Neural crest cell (in vitro differentiated cells): ENCODE measurements around the gene ATG7. TPM values are rescaled to one million over a fixed set of nuclear protein-coding genes. Genes with fewer than 3 reads are reported as not detected.
"Not testable (repeated sequence)": the region's sequence is repeated elsewhere in the genome, so short reads cannot be mapped to it uniquely, and the experiment has no call there.

Experiments
- DNase-seq: peaks from one replicate; pipeline ENCODE4 v3.0.0; 2021; ENCODE audit warnings: low read depth, mixed read lengths, low spot score
- H3K27ac Mint-ChIP-seq: one replicate; pipeline ENCODE4 v1.8.0; 2021; ENCODE audit warnings: mild to moderate bottlenecking, mixed read lengths; ENCODE audit not compliant: unreplicated experiment
- H3K27me3 Mint-ChIP-seq: 2 replicates; pipeline ENCODE4 v1.8.0; 2021; ENCODE audit warnings: low read depth, mild to moderate bottlenecking, mixed read lengths
- H3K36me3 Mint-ChIP-seq: 2 replicates; pipeline ENCODE4 v1.8.0; 2021; ENCODE audit warnings: low read depth, mild to moderate bottlenecking, mixed read lengths
- H3K4me1 Mint-ChIP-seq: 2 replicates; pipeline ENCODE4 v1.8.0; 2021; ENCODE audit warnings: mixed read lengths
- H3K4me3 Mint-ChIP-seq: one replicate; pipeline ENCODE4 v1.8.0; 2021; ENCODE audit warnings: mild to moderate bottlenecking, mixed read lengths
- H3K9me3 Mint-ChIP-seq: 2 replicates; pipeline ENCODE4 v1.8.0; 2021; ENCODE audit warnings: mixed read lengths
- total RNA-seq: library from RNA; stranded (reverse); gene quantifications from 2 replicates; pipeline ENCODE4 v1.2.1, GENCODE V29; 2021
- TF ChIP-seq, protein P1 (sequence below): fragments of 200-600 bp; sonication (generic); conservative IDR thresholded peaks from 2 replicates; pipeline ENCODE4 v1.5.0; 2021; ENCODE audit warnings: antibody characterized with exemption, mild to moderate bottlenecking

Gene ATG7
- total RNA-seq, 1 donor from 2014 or later: 29.6 TPM

DNA sequence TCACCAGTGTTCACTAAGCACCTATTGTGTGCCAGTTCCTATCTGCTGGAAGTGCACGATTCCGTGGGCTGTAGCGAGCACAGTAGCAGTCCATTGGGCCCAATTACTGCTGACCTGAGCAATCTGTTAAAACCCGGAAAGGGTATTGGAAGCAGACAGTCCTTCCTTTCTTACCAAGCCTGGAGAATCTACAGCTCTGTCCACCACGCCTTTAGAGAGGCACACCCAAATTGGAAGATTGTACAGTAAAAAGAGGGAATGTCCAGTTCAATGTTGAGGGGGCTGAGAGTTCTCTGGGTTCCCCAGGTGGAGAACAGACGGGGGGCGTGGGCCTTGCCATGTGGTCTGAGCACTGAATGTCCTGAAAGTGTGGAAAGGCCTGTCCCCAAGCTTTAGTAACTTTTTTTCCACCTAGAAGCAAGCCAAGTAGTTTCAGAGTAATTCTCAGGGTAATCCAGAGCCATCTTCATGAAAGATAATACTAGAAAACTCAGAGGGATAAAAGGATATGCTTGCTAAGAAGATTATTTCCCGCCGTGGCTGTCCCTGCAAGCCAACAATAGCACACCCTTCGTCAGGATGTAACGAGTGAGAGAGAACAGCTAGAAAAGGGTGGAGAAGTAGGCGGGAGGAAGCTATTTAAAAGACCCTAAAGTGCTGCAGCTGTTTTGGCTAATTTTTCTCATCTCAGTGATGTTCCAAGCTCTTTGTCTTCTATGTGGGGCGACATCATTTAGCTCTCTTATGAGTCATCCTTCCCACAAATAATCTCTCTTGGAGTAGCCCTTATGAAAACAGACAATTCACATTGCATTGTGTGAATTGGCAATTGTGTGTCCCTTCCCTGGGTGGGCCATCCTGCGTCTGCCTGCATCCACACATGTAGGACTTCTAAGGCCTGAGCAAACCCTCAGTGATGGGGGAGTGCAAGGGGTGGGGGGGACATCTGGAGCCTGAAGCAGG is 181.0 kb downstream of the ATG7 start:
- DNase-seq: no peak
- peaks cover 9% of the 10 kb centered on the region for H3K9me3 Mint-ChIP-seq
- H3K4me3 Mint-ChIP-seq: no peak overlapping the region
- TF ChIP-seq, protein P1, sequence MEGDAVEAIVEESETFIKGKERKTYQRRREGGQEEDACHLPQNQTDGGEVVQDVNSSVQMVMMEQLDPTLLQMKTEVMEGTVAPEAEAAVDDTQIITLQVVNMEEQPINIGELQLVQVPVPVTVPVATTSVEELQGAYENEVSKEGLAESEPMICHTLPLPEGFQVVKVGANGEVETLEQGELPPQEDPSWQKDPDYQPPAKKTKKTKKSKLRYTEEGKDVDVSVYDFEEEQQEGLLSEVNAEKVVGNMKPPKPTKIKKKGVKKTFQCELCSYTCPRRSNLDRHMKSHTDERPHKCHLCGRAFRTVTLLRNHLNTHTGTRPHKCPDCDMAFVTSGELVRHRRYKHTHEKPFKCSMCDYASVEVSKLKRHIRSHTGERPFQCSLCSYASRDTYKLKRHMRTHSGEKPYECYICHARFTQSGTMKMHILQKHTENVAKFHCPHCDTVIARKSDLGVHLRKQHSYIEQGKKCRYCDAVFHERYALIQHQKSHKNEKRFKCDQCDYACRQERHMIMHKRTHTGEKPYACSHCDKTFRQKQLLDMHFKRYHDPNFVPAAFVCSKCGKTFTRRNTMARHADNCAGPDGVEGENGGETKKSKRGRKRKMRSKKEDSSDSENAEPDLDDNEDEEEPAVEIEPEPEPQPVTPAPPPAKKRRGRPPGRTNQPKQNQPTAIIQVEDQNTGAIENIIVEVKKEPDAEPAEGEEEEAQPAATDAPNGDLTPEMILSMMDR: no peak
- no peaks in the 10 kb centered on the region for H3K27me3 Mint-ChIP-seq
- peaks cover 5% of the 10 kb centered on the region for H3K36me3 Mint-ChIP-seq
- peaks cover 29% of the 10 kb centered on the region for H3K4me1 Mint-ChIP-seq
- H3K27ac Mint-ChIP-seq: no peak overlapping the region

DNA sequence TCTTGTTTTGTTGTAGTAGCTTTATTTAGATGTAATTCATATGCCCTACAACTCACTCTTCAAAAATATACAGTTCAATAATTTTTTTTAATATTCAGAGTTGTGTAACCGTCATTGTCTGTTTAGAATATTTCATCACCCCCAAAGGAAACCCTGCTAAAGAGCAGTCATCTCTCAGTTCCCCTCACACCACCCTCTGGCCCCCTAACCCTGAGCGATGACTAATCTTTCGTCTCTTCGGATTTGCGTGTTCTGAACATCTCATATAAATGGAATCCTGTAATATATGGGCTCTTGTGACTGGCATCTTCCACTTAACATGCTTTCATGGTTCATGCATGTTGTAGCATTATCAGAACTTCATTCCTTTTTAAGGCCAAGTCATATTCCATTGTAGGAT is 183.8 kb downstream of the ATG7 start:
- TF ChIP-seq, protein P1: no peak
- H3K4me1 Mint-ChIP-seq: peaks cover 34% of the 10 kb centered on the region
- H3K27me3 Mint-ChIP-seq: no peaks in the 10 kb centered on the region
- H3K27ac Mint-ChIP-seq: no peak overlapping the region
- no peak overlapping the region for H3K4me3 Mint-ChIP-seq
- DNase-seq: no peak
- peaks cover 5% of the 10 kb centered on the region for H3K36me3 Mint-ChIP-seq
- peaks cover 6% of the 10 kb centered on the region for H3K9me3 Mint-ChIP-seq

DNA sequence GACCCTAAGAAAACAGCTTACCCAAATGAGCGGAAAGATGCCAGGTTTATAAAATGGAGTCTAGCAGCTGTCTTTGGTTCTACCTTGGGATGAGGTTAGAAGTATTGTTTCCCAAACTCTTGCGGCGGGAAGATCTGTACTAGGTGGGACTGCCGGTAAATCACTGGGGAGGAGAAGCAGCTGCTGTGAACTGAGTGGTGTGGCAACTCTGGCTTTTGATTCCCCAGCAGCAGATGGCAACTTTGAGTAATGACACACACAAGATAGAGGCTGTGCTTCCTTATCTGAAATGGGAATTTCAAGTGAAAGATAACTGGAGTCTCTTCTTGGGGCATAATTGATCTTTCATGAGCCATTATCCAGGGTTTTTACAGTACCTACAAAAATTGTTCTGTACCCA is 184.9 kb downstream of the ATG7 start:
- H3K36me3 Mint-ChIP-seq: peaks cover 5% of the 10 kb centered on the region
- no peak overlapping the region for H3K4me3 Mint-ChIP-seq
- H3K4me1 Mint-ChIP-seq: peaks cover 42% of the 10 kb centered on the region
- TF ChIP-seq, protein P1: no peak
- H3K9me3 Mint-ChIP-seq: peaks cover 6% of the 10 kb centered on the region
- H3K27ac Mint-ChIP-seq: no peak overlapping the region
- no peak for DNase-seq
- no peaks in the 10 kb centered on the region for H3K27me3 Mint-ChIP-seq

DNA sequence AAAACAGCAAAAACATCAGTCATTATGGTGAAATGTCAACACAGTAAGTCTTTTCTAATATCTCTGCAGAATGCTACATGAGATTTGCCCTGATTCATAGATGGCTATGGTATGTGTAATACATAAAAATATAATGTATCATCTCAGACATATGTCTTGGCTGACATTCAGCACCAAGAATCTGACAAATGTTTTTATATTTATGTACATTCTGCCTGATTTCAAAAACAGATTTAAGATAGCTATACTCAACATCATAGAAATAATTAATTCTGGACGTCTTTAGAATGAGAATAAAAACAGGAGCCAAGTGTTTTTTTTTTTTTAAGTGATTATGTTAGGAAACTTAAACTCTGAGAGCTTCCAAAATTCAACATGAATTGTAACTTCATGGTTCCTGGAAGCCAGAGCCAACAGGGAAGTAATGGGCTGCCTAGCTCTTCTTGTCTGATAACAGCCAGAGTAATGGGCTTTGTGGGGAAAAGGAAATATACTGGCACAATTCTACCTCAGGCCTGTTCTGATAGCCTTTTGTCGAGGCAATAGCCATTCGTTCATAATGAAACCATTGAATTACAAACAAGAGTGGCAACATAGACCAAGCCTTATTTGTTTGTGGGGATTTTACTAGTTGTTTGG is 187.1 kb downstream of the ATG7 start:
- DNase-seq: no peak
- Mint-ChIP-seq H3K4me3 (no peak overlapping the region), H3K27me3 (no peaks in the 10 kb centered on the region), H3K4me1 (peaks cover 32% of the 10 kb centered on the region), H3K9me3 (peaks cover 6% of the 10 kb centered on the region), H3K36me3 (peaks cover 5% of the 10 kb centered on the region), H3K27ac (no peak overlapping the region)
- TF ChIP-seq, protein P1: no peak

DNA sequence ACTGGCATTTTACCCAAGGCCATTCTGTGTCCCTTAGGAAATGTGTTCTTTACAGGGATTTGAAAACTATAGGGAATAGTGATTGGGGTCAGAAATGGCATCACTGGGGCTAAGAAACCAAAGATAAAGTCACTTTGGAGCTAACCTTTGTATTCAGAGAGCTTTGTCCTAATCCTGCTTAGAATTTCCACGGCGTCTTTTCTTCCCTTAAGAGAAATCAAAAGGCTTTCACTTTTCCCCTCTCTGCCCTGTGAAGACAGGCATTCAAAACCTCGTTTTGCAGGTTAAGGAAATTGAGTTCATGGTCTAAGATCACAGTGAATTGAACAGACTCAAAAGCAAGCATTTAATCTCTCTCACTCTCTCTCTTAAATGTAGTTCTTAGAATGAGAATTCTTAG is 189.0 kb downstream of the ATG7 start:
- Mint-ChIP-seq H3K27ac (no peak overlapping the region), H3K9me3 (peaks cover 4% of the 10 kb centered on the region), H3K4me3 (no peak overlapping the region), H3K36me3 (peaks cover 2% of the 10 kb centered on the region), H3K27me3 (no peaks in the 10 kb centered on the region), H3K4me1 (peaks cover 36% of the 10 kb centered on the region)
- DNase-seq: no peak
- TF ChIP-seq, protein P1: no peak

DNA sequence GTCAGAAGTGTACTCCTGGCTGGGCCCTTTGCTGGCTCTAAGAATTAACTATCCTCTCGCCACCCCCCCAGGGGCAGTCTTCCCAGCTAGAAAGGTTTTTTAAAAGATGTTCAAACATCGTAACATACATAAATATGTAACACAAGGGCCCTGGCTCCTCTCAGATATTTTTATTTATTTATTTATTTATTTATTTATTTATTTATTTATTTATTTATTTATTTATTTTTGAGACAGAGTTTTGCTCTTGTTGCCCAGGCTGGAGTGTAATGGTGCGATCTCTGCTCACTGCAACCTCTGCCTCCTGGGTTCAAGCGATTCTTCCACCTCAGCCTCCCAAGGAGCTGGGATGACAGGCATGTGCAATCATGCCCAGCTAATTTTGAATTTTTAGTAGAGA is 190.5 kb downstream of the ATG7 start:
- H3K27me3 Mint-ChIP-seq, H3K9me3 Mint-ChIP-seq, H3K4me3 Mint-ChIP-seq, H3K27ac Mint-ChIP-seq, DNase-seq, H3K36me3 Mint-ChIP-seq: not testable (repeated sequence)
- H3K4me1 Mint-ChIP-seq: peaks cover 38% of the 10 kb centered on the region
